ENCODE measurements around the gene APOA4.
A peak's percentile ranks its signal among the peaks of the same experiment; 100 is the strongest.

APOA4 gene

DNA sequence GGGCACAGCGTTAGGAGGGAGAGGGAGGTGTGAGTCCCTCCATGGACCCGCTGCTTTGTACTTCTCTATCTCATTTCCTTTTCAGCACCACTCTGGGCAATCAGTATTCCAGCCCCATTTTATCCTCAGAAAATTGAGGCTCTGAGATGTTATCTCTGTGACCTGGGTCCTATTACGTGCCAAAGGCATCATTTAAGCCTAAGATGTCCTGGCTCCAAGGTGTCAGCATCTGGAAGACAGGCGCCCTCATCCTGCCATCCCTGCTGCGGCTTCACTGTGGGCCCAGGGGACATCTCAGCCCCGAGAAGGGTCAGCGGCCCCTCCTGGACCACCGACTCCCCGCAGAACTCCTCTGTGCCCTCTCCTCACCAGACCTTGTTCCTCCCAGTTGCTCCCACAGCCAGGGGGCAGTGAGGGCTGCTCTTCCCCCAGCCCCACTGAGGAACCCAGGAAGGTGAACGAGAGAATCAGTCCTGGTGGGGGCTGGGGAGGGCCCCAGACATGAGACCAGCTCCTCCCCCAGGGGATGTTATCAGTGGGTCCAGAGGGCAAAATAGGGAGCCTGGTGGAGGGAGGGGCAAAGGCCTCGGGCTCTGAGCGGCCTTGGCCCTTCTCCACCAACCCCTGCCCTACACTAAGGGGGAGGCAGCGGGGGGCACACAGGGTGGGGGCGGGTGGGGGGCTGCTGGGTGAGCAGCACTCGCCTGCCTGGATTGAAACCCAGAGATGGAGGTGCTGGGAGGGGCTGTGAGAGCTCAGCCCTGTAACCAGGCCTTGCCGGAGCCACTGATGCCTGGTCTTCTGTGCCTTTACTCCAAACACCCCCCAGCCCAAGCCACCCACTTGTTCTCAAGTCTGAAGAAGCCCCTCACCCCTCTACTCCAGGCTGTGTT lies 5.8 kb upstream of the APOA4 start:
- TF ChIP-seq GATA3 (IDR thresholded peaks at IDR 0.05; ENCODE audit: low read depth, low read length) (no peak), GATA2 (IDR thresholded peaks at IDR 0.05; ENCODE audit: low read depth, low read length) (peak; percentile 88)

- TF ChIP-seq GATA3 (IDR thresholded peaks at IDR 0.05; ENCODE audit: low read depth, low read length) (no peak), GATA2 (IDR thresholded peaks at IDR 0.05; ENCODE audit: low read depth, low read length) (no peak)
Observed at GRCh38 chr11:116827461-116827860, 4.4 kb upstream of the APOA4 start.

DNA sequence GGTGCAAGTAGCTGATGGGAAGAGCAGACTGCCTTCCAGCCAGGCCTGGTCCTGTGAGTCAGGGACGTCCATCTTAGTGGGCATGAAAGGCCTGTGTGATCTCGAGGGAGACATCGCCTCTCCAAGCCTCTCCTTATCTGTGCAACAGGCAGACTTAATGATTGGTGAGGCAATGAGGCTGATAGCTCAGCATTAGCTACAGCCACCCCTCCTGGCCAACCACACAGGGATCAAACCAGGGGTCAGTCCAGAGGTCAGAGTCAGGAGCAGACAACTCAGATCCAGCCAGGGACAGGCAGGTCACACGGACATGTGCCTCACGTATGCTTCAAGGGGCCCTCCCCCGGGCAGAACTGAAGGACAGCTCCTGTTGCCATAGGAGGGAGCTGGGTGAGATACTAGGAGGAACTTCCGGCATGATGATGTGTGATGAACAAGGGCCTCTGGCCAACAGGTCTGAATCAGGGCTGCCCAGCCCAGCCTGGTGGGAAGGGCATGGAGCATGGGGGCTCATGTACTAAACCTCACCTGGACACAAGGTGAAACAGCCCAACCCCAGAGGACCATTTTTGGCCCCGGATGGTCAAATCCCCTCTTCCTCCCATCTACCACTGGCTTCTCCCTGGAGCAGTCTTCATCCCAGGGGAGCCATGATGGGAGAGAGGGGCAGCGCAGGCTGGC lies 3.8 kb upstream of the APOA4 start:
- TF ChIP-seq GATA2 (IDR thresholded peaks at IDR 0.05; ENCODE audit: low read depth, low read length) = no peak
- TF ChIP-seq GATA3 (IDR thresholded peaks at IDR 0.05; ENCODE audit: low read depth, low read length) = no peak

GRCh38 chr11:116825854-116826750 lies 3.0 kb upstream of the APOA4 start:
- no peak for TF ChIP-seq GATA2 (IDR thresholded peaks at IDR 0.05; ENCODE audit: low read depth, low read length)
- no peak for TF ChIP-seq GATA3 (IDR thresholded peaks at IDR 0.05; ENCODE audit: low read depth, low read length)

- TF ChIP-seq GATA2 (IDR thresholded peaks at IDR 0.05; ENCODE audit: low read depth, low read length) (no peak), GATA3 (IDR thresholded peaks at IDR 0.05; ENCODE audit: low read depth, low read length) (no peak)
Observed at GRCh38 chr11:116825434-116825833, 2.3 kb upstream of the APOA4 start.

DNA sequence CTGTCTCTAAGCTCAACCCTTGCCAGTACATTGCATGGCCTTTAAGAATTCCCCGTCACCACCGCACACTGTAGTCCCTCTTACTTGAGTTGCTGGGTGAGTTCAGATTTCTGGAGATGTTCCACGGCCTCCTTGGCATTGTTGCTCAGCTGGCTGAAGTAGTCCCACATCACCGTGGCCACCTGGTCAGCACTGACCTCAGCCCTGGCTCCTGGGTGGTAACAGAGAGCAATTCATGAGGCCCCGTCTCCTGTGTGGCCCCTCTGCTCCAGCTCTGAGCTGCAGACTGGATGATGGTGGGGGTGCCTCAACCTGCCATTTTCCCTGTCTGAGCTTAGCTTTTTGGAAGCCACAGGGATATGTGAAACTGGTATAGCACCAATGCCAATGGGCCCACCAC lies 529 bp downstream of the APOA4 start:
- TF ChIP-seq GATA3 (IDR thresholded peaks at IDR 0.05; ENCODE audit: low read depth, low read length) (no peak), GATA2 (IDR thresholded peaks at IDR 0.05; ENCODE audit: low read depth, low read length) (no peak)

DNA sequence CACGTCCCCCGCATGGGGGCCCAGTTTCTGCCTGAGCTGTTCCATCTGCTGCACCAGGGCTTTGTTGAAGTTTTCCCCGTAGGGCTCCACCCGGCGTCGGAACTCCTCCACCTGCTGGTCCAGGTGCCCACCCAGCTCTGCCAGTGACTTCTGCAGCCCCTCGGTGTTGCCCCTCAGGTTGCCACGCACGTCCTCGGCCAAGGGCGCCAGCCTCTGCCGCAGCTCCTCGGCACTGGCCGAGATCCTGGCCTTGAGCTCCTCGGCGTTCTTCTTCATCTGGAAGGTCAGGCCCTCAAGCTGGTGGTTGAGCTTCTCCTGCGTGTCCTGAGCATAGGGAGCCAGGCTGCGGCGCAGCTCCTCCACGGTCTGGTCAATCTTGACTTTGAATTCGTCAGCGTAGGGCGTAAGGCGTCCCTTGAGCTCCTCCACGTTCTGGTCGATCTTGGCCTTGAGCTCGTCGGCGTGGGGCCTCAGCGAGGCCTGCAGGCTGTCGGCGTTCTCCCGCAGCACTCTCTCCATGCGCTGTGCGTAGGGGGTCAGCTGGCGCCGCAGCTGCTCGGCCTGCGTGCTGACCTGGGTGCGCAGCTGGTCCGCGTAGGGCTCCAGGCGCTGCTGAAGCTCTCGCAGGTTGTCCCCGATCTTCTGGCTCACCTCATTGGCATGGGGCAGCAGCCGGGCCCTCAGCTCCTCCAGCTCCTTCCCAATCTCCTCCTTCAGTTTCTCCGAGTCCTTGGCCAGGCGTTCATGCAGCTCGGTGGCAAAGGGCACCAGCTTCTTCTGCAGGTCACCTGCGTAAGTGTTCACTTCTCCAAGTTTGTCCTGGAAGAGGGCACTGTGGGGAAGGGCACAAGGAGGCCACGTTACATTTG lies 1.8 kb downstream of the APOA4 start:
- no peak for TF ChIP-seq GATA3 (IDR thresholded peaks at IDR 0.05; ENCODE audit: low read depth, low read length)
- TF ChIP-seq GATA2 (IDR thresholded peaks at IDR 0.05; ENCODE audit: low read depth, low read length) = no peak

- no peak for TF ChIP-seq GATA2 (IDR thresholded peaks at IDR 0.05; ENCODE audit: low read depth, low read length)
- no peak for TF ChIP-seq GATA3 (IDR thresholded peaks at IDR 0.05; ENCODE audit: low read depth, low read length)
Observed at GRCh38 chr11:116819049-116819448, 4.1 kb downstream of the APOA4 start.

- TF ChIP-seq GATA2 (IDR thresholded peaks at IDR 0.05; ENCODE audit: low read depth, low read length) (no peak), GATA3 (IDR thresholded peaks at IDR 0.05; ENCODE audit: low read depth, low read length) (no peak)
Observed at GRCh38 chr11:116814502-116814901, 8.6 kb downstream of the APOA4 start.

DNA sequence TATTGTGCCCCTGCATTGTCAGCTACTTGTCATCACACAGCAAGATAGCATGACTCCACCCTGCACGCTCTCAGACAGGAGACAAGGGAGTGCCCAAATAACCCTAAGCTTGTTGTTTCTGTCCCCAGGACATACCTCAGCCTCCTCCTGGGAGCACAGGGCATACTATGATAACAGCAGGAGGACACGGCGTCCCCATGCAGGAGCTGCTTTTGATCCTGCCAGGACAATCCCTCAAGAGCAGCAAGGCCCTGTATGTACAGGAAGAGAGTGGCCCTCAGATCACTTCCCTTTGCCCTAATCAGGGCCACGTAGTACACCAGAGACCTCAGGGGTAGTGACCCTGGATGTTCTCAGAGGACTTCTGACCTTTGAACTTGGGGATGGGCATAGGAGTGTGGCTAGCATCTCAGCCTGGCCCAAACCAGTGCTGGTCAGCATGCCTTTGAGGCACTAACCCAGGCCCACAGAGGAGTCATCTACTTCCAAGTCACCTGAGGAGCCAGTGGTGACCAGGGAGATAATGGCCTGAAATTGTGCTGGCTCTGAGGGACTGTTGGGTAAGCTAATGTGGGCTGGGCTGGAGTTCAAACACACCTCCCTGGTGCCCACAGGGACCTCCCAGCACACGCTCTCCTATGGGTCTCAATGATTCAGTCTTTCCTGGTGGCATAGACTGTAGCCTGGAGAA lies 9.2 kb downstream of the APOA4 start:
- TF ChIP-seq GATA3 (IDR thresholded peaks at IDR 0.05; ENCODE audit: low read depth, low read length) (no peak), GATA2 (IDR thresholded peaks at IDR 0.05; ENCODE audit: low read depth, low read length) (no peak)

DNA sequence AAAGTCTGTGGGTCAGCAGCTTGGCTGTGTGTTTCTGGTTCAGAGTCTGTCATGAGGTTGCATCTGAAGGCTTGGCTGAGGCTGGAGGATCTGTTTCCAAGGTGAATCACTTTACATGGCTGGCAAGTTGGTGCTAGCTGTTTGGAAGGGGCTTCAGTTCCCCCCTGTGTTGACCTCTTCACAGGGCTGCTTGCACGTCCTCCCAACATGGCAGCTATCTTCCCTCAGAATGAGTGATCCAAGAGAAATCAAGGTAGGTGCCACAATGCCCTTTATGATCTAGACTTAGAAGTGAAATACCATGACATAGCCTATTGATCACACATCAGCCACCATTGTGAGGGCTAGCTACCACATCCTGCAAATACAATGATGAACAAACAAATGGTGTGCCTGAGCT lies 9.9 kb downstream of the APOA4 start:
- TF ChIP-seq GATA3 (IDR thresholded peaks at IDR 0.05; ENCODE audit: low read depth, low read length) (no peak), GATA2 (IDR thresholded peaks at IDR 0.05; ENCODE audit: low read depth, low read length) (no peak)

GRCh38 chr11:116812109-116812508 lies 11.0 kb downstream of the APOA4 start:
- no peak for TF ChIP-seq GATA3 (IDR thresholded peaks at IDR 0.05; ENCODE audit: low read depth, low read length)
- no peak for TF ChIP-seq GATA2 (IDR thresholded peaks at IDR 0.05; ENCODE audit: low read depth, low read length)

DNA sequence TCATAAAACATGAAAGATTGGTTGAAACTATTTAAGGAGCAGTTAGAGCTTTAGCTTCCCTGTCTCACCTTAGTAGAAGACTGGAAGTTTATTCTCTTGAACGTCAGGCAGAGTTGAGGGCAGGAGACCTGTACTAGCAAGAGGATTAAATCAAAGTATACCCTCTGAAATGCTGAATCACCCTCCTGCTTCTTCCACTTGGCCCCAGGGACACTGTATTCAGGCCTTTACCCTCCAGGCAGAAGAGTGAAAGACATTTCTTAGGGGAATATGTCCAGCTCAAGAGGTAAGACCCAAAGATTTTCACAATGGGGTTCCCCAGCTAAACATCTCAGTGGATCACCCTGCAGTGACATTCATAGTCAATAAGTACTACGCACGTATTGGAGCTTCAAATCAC lies 11.9 kb downstream of the APOA4 start:
- TF ChIP-seq GATA2 (IDR thresholded peaks at IDR 0.05; ENCODE audit: low read depth, low read length) (no peak), GATA3 (IDR thresholded peaks at IDR 0.05; ENCODE audit: low read depth, low read length) (no peak)

All from SH-SY5Y (cell line).